Fibroblast of lung (primary cell): ENCODE measurements around the gene CD248.

ENCODE experiments used
- EZH2 ChIP-seq: IDR thresholded peaks from 2 replicates; pipeline ENCODE4 v1.5.1; 2012; ENCODE audit warnings: low read length, control low read depth, mild to moderate bottlenecking; ENCODE audit errors: missing control alignments
- TF ChIP-seq, protein P1 (sequence below), 2 donors: IDR thresholded peaks in 1 of 2; conservative IDR thresholded peaks in 1 of 2; 1 replicate in 1 of 2; 2 replicates in 1 of 2; pipeline ENCODE4 v1.5.1; 2011 to 2012; ENCODE audit warnings: low read length in 2 of 2, control low read depth in 1 of 2, inconsistent platforms in 1 of 2, low read depth in 1 of 2, mild to moderate bottlenecking in 1 of 2

DNA sequence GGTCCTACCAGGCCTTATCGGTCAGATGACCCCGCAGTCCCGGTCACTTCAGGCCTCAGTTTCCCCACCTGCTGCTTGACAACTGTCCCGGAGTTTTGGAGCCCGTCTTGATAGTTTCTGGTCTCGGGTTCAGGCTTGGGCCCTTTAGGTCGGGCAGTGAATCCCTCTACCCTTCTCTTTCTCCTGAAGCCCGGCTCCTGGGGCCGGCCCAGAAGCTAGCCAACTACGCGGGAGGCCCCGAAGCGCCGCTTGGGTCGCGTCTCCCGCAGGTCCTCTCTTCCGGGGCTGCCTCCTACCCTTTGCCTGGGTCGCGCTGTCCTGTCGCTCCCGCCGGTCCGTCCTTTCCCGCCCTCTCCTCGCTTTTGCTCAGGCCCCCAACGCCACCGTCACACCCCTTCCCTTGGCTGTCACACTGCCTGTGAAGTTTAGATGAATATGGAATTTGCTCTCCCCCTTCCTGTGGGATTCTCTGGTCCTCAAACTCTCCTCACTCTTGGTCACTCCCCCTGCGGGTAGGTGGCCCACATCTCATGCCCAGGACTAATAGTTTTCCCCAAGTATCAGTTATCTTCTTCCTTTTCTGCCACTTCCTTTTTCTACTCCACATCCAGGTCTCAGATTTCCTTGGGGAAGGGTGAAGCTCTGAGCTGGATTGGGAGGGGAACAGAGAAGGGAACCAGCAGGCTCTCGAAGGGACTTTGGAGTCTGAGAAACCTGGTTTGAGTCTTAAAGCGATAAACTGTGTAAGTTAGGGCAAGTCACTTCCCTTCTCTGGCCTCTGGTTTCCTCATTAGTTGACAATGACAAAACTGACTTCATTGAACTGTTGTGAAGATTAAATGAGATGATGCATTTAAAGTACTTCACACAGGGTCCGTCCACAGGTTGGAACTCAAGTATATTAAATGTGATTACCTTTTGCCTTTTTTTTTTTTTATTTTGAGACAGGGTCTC lies 47.6 kb downstream of the CD248 start:
- TF ChIP-seq, protein P1, sequence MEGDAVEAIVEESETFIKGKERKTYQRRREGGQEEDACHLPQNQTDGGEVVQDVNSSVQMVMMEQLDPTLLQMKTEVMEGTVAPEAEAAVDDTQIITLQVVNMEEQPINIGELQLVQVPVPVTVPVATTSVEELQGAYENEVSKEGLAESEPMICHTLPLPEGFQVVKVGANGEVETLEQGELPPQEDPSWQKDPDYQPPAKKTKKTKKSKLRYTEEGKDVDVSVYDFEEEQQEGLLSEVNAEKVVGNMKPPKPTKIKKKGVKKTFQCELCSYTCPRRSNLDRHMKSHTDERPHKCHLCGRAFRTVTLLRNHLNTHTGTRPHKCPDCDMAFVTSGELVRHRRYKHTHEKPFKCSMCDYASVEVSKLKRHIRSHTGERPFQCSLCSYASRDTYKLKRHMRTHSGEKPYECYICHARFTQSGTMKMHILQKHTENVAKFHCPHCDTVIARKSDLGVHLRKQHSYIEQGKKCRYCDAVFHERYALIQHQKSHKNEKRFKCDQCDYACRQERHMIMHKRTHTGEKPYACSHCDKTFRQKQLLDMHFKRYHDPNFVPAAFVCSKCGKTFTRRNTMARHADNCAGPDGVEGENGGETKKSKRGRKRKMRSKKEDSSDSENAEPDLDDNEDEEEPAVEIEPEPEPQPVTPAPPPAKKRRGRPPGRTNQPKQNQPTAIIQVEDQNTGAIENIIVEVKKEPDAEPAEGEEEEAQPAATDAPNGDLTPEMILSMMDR (conservative IDR thresholded peaks at IDR 0.05 in 1 of 2, IDR thresholded peaks at IDR 0.05 in 1 of 2; ENCODE audit: low read depth in 1 of 2, low read length in 2 of 2): peak; percentile 24 to 39
- no peak for TF ChIP-seq EZH2
